ENCODE data around the gene FYB2.

DNA sequence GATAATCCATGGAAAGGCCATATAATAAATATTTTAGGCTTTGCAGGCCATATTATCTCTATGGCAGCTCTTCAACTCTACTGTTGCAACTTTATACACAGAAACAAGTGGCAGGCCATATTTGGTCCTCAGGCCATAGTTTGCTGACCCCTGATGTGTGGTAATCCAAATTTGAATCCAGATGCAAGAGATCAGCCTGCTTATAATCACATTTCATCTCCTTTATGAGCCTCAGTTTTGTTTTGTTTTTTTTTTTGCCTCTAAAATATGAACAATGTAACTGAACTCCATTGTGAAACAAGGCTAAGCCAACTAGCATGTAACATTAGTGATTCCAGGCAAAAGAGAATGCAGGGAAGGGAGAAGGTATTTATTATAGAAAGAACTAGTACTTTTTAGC lies 92.5 kb downstream of the FYB2 start:
- TF ChIP-seq CTCF (IDR thresholded peaks at IDR 0.05) (no peak), POLR2A (IDR thresholded peaks at IDR 0.05) (no peak)
